G401.6 (cell line): ENCODE measurements around the gene KRT3.
"Not testable (repeated sequence)": the region's sequence is repeated elsewhere in the genome, so short reads cannot be mapped to it uniquely, and the experiment has no call there.

Experiments used
- FAIRE-seq: peaks from 2 replicates; lab custom pipeline; 2012; peaks lifted over from hg19 to GRCh38; lab: Jason Lieb, UNC

The KRT3 gene

DNA sequence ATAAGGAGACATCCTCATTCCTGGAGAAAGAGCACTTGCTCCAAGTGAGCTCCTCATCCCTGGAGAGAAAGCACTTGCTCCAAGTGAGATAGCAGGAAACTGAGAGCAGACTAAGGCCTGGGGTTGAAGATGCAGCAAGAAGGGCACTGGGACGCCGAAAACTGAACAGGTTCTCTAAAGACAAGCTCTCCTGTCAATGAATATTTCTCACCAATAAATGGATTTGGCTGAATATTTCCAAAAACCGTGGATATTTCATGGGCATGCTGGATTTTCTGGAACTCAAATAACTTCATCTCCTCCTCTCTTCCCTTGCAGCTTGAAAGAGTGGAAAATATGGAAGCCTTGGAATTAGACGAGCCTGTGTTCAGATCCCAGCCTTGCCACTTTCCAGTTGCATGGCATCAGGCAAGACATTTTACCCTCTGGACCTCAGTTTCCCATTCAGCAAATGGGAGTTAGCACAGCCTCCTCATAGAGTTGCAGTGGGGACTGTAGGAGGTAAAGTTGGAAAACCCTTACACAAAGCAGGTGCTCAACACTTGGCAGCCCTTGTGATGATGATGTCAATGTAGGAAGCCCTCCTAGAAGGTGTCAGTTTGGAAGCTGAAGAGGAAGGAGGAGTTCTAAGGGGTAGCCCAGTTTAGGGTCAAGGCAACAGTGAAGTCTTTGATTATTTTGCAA is 14.4 kb downstream of the KRT3 start:
- no peak for FAIRE-seq

DNA sequence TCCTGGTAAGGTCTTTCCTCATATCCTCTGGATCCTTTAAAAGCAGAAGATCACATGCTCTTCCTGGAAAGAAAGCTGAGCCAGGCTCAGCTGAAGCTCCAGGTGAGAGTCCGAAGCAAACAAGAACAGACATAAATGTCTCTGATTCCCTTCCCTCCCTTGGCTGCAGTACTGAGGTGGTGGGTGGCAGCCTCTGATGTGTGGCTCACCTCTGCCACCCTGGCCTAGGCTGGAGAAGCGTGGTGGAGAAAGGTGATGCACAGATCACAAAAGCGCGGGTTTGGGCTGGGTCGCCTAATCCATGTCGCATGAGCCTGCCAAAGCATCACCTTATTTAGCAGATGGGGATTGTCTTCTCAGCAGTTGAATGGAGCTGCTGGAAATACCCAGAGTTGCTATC is 16.0 kb downstream of the KRT3 start:
- no peak for FAIRE-seq

- no peak for FAIRE-seq
These were observed 17.1 kb downstream of the KRT3 start for GRCh38 chr12:52778833-52779232.

- FAIRE-seq, result no peak
These were observed 18.4 kb downstream of the KRT3 start for GRCh38 chr12:52777566-52777965.

DNA sequence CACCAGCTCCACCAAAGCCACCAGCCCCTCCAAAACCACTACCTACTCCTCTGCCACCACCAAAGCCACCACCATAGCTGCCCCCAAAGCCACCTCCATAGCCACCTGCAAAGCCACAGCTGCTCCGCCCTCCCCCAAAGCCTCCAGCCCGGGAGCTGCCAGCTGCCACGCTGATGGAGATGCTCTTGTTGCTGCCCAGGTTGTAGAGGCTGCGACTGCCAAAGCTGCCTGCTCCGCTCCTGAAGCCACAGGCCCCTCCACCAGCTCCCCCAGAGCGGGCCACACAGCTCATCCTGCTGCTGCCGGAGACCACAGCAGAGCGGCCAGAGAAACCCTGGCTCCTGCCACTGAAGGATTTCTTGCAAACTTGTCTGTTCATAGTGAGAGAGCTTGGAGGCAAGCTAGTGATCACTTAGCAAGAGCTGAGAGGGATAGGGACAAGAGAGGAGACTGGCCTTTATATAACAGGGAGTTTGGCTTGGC is 19.0 kb downstream of the KRT3 start, which contains the start of gene KRT76:
Gene KRT76, minus strand, starts transcription at position 433 of the 483 bp plus-strand sequence. Its CDS starts 54 bp downstream, at position 379.
- FAIRE-seq, result no peak

- no peak for FAIRE-seq
These were observed 19.5 kb downstream of the KRT3 start for GRCh38 chr12:52776435-52776834.

- no peak for FAIRE-seq
These were observed 21.2 kb downstream of the KRT3 start for GRCh38 chr12:52774629-52775250.

- no peak for FAIRE-seq
These were observed 23.1 kb downstream of the KRT3 start for GRCh38 chr12:52772772-52773171.

- FAIRE-seq, result no peak
These were observed 23.7 kb downstream of the KRT3 start for GRCh38 chr12:52772188-52772587.

- FAIRE-seq, result no peak
These were observed 24.4 kb downstream of the KRT3 start for GRCh38 chr12:52771505-52771904.

- no peak for FAIRE-seq
These were observed 24.8 kb downstream of the KRT3 start for GRCh38 chr12:52771088-52771487.

DNA sequence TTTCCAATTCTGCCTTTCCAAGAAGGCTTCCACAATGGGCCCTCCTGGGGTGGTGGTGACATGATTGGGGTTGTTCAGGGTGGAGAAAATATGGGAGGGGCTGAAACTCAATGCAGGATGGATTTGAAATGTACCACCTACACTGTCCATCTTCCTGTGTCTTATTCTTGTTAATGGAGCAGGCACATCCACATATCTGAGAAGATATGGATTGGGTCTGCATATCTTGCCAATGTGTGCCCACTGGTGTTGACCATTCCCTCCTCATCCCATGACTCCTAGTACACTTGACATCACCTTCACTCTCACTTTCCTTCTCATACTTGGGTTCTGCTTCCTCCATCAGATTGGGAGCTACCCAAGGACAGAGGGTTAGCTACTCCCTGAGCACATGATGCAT is 26.0 kb downstream of the KRT3 start:
- FAIRE-seq, result no peak

DNA sequence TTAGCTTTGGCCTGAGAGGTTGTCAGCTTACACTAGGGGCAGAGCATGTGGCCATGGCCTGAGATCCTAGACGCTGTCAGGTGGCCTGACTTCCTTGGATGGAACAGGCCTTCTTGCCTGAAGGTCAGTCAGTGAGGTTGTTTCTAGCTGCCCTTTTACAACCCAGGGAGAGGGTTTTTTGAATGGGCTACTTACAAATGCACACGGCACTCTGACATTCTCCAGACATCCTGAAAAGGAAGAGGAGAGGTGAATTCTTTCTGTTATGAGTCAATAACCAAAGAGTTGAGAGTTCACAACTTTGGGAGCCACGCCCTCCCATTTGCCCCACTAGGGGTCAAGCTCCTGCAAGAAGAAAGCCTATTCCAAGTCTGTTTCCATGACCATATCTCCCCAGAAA is 26.6 kb downstream of the KRT3 start:
- FAIRE-seq, result no peak

DNA sequence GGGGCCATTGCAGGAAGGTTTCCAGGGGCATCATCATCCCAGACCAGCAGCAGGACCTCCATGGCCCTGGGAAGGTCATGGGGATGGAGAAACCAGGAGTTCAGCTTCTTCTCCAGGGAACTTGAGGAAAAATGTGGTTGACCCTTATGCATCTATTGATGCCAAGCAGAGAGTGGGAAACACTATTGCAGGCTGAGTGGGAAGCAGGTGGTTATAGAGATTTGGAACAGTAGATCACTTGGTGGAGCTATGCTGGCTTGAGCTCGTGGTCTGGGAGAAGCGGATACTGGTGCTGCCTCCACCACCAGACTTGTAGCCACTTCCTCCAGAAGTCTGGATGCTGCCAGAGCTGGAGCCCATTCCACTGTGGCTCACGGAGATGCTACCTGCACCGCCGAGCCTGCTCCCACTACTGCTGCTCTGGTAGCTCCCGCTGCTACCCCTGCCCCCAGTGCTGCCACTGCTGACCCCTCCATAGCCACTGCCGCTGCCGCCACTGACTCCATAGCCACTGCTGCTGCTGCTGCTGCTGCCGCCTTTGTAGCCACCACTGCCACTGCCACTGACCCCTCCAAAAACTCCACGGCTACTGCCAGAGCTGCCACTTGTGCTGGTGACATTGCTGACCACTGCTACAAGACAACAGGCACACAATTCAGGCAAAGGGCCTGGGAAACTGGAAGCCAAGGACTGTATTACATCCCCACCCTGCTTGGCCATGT is 27.3 kb downstream of the KRT3 start:
- no peak for FAIRE-seq

DNA sequence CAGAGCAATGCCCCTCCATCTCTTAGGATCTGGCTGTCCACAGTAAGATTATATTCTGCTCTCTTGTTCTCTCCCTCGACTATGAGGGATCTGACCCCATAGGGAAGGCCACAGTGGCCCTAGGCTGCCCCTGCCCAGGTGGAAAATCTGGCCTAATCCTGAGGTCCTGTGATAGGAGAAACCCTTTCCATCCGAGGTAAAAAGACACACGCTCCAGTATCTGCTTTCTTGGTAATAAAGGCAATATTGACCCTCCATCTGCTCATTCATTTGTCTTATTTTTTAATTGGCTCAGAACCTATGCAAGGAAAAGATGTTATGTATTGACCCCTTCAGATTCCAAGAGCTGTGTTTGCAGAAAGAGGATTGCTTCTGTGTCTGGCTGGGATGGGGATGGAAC is 28.5 kb downstream of the KRT3 start:
- FAIRE-seq, result no peak

GRCh38 chr12:52767020-52767379 is 28.9 kb downstream of the KRT3 start:
- no peak for FAIRE-seq

DNA sequence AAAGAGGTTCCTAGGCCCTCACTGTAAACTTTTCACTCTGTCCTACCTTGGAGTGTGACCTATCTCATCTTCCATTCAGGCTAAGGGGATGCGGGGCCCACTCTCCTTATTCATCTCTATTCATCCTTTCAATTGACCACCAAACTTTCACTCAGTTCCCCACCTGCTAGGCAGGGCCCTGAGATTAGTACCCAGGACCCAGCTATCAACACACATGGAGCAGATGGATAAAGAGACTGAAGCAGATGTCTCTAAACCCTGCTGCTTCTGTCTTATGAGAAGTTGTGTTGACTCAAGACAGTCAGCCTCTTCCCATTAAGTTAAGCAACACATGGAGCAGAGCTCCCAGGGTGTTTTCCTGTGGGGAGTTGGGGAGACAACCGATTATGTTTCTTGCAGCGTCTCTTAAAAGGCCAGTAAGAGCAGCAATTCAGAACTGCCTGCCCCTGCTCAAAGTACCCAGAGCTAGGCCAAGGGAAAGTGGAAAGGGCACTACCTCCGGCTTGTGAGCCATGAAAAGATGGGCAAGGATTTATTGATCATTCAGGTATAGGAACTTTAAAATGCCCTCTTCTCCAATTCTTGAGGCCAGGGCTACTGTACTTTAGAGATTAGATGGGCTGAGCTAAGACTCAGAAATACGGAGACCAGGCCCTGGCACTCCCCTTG is 29.4 kb downstream of the KRT3 start:
- FAIRE-seq, result no peak

GRCh38 chr12:52765702-52766101 is 30.2 kb downstream of the KRT3 start:
- no peak for FAIRE-seq

DNA sequence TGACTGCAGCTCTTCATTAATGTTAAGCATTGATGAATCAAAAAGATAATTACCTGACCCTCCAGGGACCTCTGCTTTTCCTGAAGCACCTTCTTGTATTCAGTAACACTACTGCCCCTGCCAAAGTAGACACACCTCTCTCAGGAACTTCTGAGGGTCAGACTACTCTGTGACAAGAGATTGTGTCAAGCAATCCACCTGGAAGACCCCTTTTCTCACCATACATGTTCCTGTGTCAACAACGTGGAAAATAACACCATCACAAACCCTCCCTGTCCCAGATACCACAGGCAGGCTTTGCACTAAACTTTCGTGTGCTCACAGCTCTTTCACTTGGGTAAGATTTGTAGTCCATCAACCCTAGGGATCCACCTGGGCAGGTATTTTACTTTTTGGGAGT is 31.9 kb downstream of the KRT3 start:
- no peak for FAIRE-seq

GRCh38 chr12:52763036-52763659 is 32.8 kb downstream of the KRT3 start:
- no peak for FAIRE-seq

GRCh38 chr12:52761802-52762201 is 34.1 kb downstream of the KRT3 start:
- no peak for FAIRE-seq

DNA sequence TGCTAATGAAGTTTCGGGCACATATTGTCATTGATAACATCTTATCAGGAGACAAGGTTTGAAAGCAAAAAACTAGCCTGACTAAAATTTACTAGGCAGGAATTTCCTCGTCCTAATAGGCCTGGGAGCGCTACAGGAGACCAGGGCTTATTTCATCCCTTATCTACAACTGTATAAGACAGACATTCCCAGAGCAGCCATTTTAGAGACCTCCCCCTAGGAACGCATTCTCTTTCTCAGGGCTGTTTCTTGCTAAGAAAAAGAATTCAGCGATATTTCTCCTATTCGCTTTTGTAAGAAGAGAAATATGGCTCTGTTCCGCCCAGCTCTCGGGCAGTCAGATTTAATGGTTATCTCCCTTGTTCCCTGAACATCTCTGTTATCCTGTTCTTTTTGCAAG is 34.7 kb downstream of the KRT3 start:
- FAIRE-seq, result not testable (repeated sequence)
